Ovary (tissue), 3 donors: Measurements from ENCODE around the gene SHISA4.

ENCODE experiments used
- CTCF ChIP-seq, 3 donors: fragments of 450-650 bp in 2 of 3; fragments of 200-600 bp in 1 of 3; IDR thresholded peaks; one replicate each; pipeline versions ENCODE4 v1.5.1 to v1.8.0; 2016 to 2022; ENCODE audit warnings: antibody characterized with exemption in 3 of 3, mild to moderate bottlenecking in 1 of 3
- POLR2A ChIP-seq: fragments of 450-650 bp; IDR thresholded peaks from one replicate; pipeline ENCODE4 v1.6.1; 2017; ENCODE audit warnings: antibody characterized with exemption, mild to moderate bottlenecking, moderate library complexity
- donor health status: DM: no; HTN: no; CAD: no.

- TF ChIP-seq CTCF (IDR thresholded peaks at IDR 0.05) (no peak), POLR2A (no peak)
These were observed 36.5 kb downstream of the SHISA4 start for GRCh38 chr1:201925301-201925567.
